Gastroesophageal sphincter (tissue), 3 donors: ENCODE data around the gene SPSB4.

Source experiments
- CTCF ChIP-seq, 4 experiments: fragments of 200-600 bp in 2 of 4; fragments of 450-650 bp in 2 of 4; sonication (generic) in 1 of 4; IDR thresholded peaks; one replicate each; pipeline ENCODE4 v1.5.1; 2017 to 2019; ENCODE audit warnings: antibody characterized with exemption in 4 of 4, mild to moderate bottlenecking in 2 of 4, moderate library complexity in 2 of 4
- POLR2A ChIP-seq, 2 donors: fragments of 450-650 bp; IDR thresholded peaks; one replicate each; pipeline ENCODE4 v1.6.1; 2017; ENCODE audit warnings: antibody characterized with exemption in 2 of 2, mild to moderate bottlenecking in 2 of 2, moderate library complexity in 1 of 2

GRCh38 chr3:141129541-141130011 is 78.4 kb downstream of the SPSB4 start:
- no peak for TF ChIP-seq CTCF (IDR thresholded peaks at IDR 0.05)
- no peak for TF ChIP-seq POLR2A (IDR thresholded peaks at IDR 0.05)
